A673 (cell line): Measurements from ENCODE around the gene MAGI1.

Experiments used
- CTCF ChIP-seq: fragments of 300-800, 200-600 bp; sonication (generic); conservative IDR thresholded peaks from 2 replicates; pipeline ENCODE4 v1.5.1; 2017; ENCODE audit warnings: low read depth, mild to moderate bottlenecking, antibody characterized with exemption, low read length, moderate library complexity, mixed read lengths
- EZH2 ChIP-seq: fragments of 200-600 bp; sonication (generic); IDR thresholded peaks from 2 replicates; pipeline ENCODE4 v1.6.1; 2017; ENCODE audit warnings: borderline replicate concordance, low read depth, mild to moderate bottlenecking, mixed read lengths, antibody characterized with exemption, low read length; ENCODE audit not compliant: poor library complexity, severe bottlenecking

GRCh38 chr3:65671004-65671403, 367.7 kb downstream of the MAGI1 start:
- TF ChIP-seq CTCF (no peak), EZH2 (no peak)
